ENCODE data around the gene INPP5A. TPM values are rescaled to one million over a fixed set of nuclear protein-coding genes. Genes with fewer than 3 reads are reported as not detected.
A peak's percentile ranks its signal among the peaks of the same experiment; 100 is the strongest.

INPP5A gene
- total RNA-seq, 4 donors from 2014 or later: 31.2 to 51.8 (median 41.5) TPM

- H3K4me3 ChIP-seq (ENCODE audit: low read depth, poor library complexity, severe bottlenecking): no peak overlapping the region
- WGBS, 2 donors: 88 to 91% methylated on average over 6 to 10 of the region's 10 CpGs
- intact Hi-C loops (cut with DNase I; ENCODE audit: low total_unique reads): no loop called here
- DNase-seq (ENCODE audit: low spot score in 2 of 2): peak in 1 of 2 donors; percentile 70
- TF ChIP-seq POLR2A (IDR thresholded peaks at IDR 0.05): no peak
- TF ChIP-seq, protein P1, sequence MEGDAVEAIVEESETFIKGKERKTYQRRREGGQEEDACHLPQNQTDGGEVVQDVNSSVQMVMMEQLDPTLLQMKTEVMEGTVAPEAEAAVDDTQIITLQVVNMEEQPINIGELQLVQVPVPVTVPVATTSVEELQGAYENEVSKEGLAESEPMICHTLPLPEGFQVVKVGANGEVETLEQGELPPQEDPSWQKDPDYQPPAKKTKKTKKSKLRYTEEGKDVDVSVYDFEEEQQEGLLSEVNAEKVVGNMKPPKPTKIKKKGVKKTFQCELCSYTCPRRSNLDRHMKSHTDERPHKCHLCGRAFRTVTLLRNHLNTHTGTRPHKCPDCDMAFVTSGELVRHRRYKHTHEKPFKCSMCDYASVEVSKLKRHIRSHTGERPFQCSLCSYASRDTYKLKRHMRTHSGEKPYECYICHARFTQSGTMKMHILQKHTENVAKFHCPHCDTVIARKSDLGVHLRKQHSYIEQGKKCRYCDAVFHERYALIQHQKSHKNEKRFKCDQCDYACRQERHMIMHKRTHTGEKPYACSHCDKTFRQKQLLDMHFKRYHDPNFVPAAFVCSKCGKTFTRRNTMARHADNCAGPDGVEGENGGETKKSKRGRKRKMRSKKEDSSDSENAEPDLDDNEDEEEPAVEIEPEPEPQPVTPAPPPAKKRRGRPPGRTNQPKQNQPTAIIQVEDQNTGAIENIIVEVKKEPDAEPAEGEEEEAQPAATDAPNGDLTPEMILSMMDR (IDR thresholded peaks at IDR 0.05): no peak
Observed at GRCh38 chr10:132507956-132508490, 29.6 kb upstream of the INPP5A start.

DNA sequence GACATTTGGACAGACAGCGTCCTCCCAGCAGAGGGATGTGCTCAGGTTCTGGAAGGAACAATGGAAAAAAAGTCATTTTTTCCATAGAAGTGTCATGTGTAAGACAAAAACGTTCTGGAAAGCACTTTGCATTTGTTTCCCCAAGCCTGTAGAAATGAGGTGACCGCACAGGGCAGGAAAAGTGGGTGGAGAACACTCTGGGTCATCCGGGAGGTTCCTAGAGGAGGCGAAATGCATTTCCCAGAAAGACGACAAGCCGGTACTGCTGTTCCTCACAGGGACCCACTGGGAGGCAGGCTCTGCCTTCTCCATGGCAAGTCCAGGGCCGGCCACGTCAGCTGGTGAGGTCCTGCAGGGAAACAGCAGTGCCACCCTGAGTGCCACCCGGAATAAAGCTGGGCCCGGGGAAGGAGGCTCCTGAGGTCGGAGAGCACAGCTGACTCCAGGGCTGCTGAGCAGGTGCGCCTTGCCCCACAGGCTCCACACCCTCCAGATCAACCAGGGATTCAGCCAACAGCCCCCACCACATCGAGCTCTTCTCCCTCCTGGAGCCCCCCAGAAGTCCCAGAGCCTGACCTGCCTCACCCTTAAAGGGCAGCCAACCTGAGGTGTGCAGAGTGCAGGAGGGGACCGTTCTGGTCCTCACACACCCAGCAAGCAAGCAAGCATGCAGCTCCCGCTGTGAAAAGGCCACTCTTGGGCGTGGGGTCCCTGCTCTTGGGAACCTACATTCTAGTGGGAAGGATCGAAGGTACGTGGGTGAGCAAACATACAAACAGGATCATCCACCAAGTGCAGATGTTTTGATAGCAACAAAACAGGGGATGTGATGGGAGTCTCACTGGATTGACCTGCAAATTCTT, 28.8 kb upstream of the INPP5A start:
- no peak overlapping the region for H3K4me3 ChIP-seq (ENCODE audit: low read depth, poor library complexity, severe bottlenecking)
- intact Hi-C loops (cut with DNase I; ENCODE audit: low total_unique reads): no loop called here
- DNase-seq (ENCODE audit: low spot score in 2 of 2): peak in 1 of 2 donors; percentile 85
- TF ChIP-seq, protein P1 (IDR thresholded peaks at IDR 0.05): no peak
- no peak for TF ChIP-seq POLR2A (IDR thresholded peaks at IDR 0.05)
- 77 to 78% methylated on average over 18 to 19 of the region's 19 CpGs for WGBS, 2 donors

- peak in 1 of 2 donors; percentile 74 for DNase-seq (ENCODE audit: low spot score in 2 of 2)
- intact Hi-C loops (cut with DNase I; ENCODE audit: low total_unique reads): no loop called here
Observed at GRCh38 chr10:132509506-132510173, 27.9 kb upstream of the INPP5A start.

DNA sequence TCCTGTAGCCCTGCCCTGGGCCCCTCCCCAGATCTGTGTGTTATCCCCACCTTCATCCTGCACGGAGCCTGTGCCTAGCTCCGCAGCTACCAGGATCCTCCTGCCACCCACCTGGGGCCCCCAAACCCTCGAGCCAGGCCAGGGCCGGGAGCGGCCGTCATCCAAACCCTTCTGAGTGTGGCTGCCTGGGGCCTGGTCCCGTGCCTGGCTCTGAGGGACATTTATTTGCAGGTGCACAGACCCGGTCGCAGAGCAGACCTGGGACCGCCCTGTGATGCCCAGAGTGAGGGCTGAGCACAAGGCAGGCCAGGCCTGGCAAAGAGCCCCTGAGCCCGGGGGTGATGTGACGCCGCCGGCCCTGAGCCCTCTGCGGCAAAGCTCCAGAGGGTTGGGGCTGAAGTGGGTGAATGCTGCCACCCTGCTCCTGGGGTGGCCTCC, 27.4 kb upstream of the INPP5A start:
- DNase-seq (ENCODE audit: low spot score in 2 of 2): no peak
- intact Hi-C loops (cut with DNase I; ENCODE audit: low total_unique reads): no loop called here
- no peak for TF ChIP-seq POLR2A (IDR thresholded peaks at IDR 0.05)
- TF ChIP-seq, protein P1 (IDR thresholded peaks at IDR 0.05): no peak
- 68 to 75% methylated on average over 15 of the region's 15 CpGs for WGBS, 2 donors
- H3K4me3 ChIP-seq (ENCODE audit: low read depth, poor library complexity, severe bottlenecking): no peak overlapping the region

More at GRCh38 chr10:132509506-132510173, 27.9 kb upstream of the INPP5A start:
- TF ChIP-seq POLR2A (IDR thresholded peaks at IDR 0.05): no peak
- TF ChIP-seq, protein P1 (IDR thresholded peaks at IDR 0.05): no peak
- H3K4me3 ChIP-seq (ENCODE audit: low read depth, poor library complexity, severe bottlenecking): no peak overlapping the region
- 81 to 84% methylated on average over 14 of the region's 14 CpGs for WGBS, 2 donors

GRCh38 chr10:132511121-132512051, 26.2 kb upstream of the INPP5A start:
- TF ChIP-seq, protein P1 (IDR thresholded peaks at IDR 0.05): no peak
- TF ChIP-seq POLR2A (IDR thresholded peaks at IDR 0.05): no peak
- intact Hi-C loops (cut with DNase I; ENCODE audit: low total_unique reads): no loop called here
- no peak overlapping the region for H3K4me3 ChIP-seq (ENCODE audit: low read depth, poor library complexity, severe bottlenecking)
- DNase-seq (ENCODE audit: low spot score in 2 of 2): peak in 1 of 2 donors; percentile 77
- 80% methylated on average over 23 of the region's 23 CpGs for WGBS, 2 donors

Data from lower leg skin (tissue), 4 donors.